ENCODE data around the gene TAPT1. TPM values are rescaled to one million over a fixed set of nuclear protein-coding genes. Genes with fewer than 3 reads are reported as not detected.
A peak's percentile ranks its signal among the peaks of the same experiment; 100 is the strongest.

Gene TAPT1
- total and polyA plus RNA-seq, 2 of the 13 experiments (the other 11 are each of a cell fraction or from before 2014, with no cell fraction given): 24.5 to 25.3 TPM

GRCh38 chr4:16116493-16116990 lies 109.7 kb downstream of the TAPT1 start (continued):
- TF ChIP-seq SAP130 (CRISPR knock-in tag; IDR thresholded peaks at IDR 0.05; ENCODE audit: low read depth) (0 out of 2 replicates have a peak, but pooled peaks have one; percentile 37), MYPOP (CRISPR knock-in tag; IDR thresholded peaks at IDR 0.05) (no peak), TRIM24 (CRISPR knock-in tag; IDR thresholded peaks at IDR 0.05) (no peak), CREBL2 (CRISPR knock-in tag; IDR thresholded peaks at IDR 0.05; ENCODE audit: borderline replicate concordance) (no peak), ZNF564 (CRISPR knock-in tag; IDR thresholded peaks at IDR 0.05) (no peak), FOXK2 (IDR thresholded peaks at IDR 0.05) (no peak), ZBTB2 (CRISPR knock-in tag; IDR thresholded peaks at IDR 0.05; ENCODE audit: low read depth) (no peak), ZNF503 (CRISPR knock-in tag; IDR thresholded peaks at IDR 0.05) (no peak), PCBP1 (IDR thresholded peaks at IDR 0.05; ENCODE audit: borderline replicate concordance, low read depth, low read length) (no peak), CEBPB (IDR thresholded peaks at IDR 0.05; ENCODE audit: borderline replicate concordance, low read depth, low read length) (no peak), ZFP37 (CRISPR knock-in tag; IDR thresholded peaks at IDR 0.05; ENCODE audit: borderline replicate concordance) (no peak), FOXP4 (CRISPR knock-in tag; IDR thresholded peaks at IDR 0.05) (peak; percentile 58), ZNF883 (CRISPR knock-in tag; IDR thresholded peaks at IDR 0.05; ENCODE audit: not compliant biosample characterization) (no peak), CBFB (CRISPR knock-in tag; IDR thresholded peaks at IDR 0.05) (no peak), ZNF407 (CRISPR knock-in tag; IDR thresholded peaks at IDR 0.05; ENCODE audit: not compliant biosample characterization) (no peak)

Data from HepG2 (cell line).